ENCODE results near the gene HERC3.

Gene HERC3

DNA sequence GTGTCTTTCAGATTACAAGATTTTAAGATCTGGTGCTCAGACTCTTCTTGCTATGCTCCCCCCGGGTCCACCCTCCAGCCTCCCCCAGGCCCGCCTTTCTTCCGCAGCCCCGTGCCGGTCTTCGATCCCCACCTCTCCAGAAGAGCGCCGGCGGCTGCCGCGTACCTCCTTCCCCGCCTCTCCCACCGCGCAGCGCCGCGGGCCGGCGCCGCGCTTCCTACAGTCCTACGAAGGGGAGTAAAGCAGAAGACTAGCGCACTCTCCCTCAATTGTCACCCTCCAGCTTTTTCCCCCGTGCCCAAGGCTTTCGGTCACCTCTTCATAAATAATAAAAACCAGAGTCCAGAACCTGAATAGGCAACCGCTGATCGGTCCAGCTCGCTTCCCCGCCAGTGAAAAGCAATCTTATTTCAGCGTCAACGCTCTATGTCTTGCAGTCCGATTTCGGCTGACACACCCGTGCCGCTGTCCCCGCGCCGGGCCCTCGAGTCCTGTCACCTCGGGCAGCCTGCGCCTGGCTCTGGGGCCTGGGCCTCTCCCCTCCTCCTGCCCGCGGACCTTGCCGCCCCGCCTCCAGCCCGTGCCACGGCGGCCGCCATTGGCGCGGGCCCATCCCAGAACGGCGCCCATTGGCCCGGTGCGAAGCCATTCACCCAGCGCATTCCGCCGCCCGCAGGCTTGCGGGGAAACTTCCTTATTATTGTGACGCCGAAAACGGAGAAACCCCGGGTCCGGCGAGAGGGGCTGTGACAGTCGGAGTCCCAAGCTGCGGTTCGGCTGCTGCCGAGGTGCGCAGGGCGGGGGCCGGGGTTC lies at the start of gene HERC3:
HERC3 (plus strand) TSS at position 694 of the 813 bp plus-strand sequence. CDS start 13,344 bp downstream, outside the sequence.
- peak; percentile 92 for DNase-seq

- no peak for DNase-seq
Measured at GRCh38 chr4:88549815-88550214, 42.5 kb upstream of the HERC3 start.

- DNase-seq = no peak
Measured at GRCh38 chr4:88567591-88567990, 24.7 kb upstream of the HERC3 start.

DNA sequence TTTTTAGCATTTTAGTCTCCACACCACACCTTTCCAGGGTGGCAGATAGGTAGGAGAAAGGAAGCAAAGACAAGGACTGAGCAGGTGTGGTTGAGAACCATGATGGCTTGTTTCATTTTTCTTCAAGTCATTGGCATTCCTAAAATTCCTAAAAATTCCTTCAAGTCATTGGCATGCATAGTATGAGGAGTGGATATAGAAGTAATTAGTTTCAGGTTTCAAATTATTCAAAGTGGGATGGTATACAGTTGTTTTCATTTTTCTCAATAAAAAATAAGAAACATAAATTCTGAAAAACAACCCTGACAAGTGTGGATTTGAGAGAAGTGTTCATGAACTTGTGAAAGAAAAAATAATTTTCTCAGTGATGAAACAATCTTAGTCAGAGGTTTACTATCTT lies 22.3 kb upstream of the HERC3 start:
- DNase-seq = no peak

GRCh38 chr4:88573276-88573980 lies 18.9 kb upstream of the HERC3 start:
- no peak for DNase-seq

DNA sequence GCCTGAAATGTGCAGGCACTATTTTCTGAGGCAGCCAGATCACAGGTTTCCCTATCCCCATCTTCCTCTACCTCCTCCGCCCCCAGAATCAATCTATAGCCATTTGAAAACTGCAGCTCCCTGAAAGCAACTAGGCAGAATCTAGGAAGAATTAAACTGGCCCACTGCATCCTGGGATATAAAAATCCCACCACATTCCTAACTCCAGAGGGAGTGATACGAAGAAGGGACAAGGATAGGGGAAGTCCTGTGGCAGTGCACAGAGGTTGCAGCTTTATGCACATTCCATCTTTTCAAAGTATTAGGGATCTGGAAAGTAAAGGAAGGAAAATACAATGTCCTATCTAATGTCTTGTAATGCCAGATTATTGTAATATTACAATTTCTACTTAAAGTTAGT lies 18.3 kb upstream of the HERC3 start:
- no peak for DNase-seq

- no peak for DNase-seq
Measured at GRCh38 chr4:88575186-88575585, 17.1 kb upstream of the HERC3 start.

GRCh38 chr4:88582493-88582892 lies 9.8 kb upstream of the HERC3 start:
- DNase-seq = no peak

- DNase-seq = no peak
Measured at GRCh38 chr4:88583631-88584470, 8.4 kb upstream of the HERC3 start.

GRCh38 chr4:88584471-88584900 lies 7.8 kb upstream of the HERC3 start:
- no peak for DNase-seq

GRCh38 chr4:88585917-88586316 lies 6.4 kb upstream of the HERC3 start:
- DNase-seq = no peak

- no peak for DNase-seq
Measured at GRCh38 chr4:88587306-88587705, 5.0 kb upstream of the HERC3 start.

DNA sequence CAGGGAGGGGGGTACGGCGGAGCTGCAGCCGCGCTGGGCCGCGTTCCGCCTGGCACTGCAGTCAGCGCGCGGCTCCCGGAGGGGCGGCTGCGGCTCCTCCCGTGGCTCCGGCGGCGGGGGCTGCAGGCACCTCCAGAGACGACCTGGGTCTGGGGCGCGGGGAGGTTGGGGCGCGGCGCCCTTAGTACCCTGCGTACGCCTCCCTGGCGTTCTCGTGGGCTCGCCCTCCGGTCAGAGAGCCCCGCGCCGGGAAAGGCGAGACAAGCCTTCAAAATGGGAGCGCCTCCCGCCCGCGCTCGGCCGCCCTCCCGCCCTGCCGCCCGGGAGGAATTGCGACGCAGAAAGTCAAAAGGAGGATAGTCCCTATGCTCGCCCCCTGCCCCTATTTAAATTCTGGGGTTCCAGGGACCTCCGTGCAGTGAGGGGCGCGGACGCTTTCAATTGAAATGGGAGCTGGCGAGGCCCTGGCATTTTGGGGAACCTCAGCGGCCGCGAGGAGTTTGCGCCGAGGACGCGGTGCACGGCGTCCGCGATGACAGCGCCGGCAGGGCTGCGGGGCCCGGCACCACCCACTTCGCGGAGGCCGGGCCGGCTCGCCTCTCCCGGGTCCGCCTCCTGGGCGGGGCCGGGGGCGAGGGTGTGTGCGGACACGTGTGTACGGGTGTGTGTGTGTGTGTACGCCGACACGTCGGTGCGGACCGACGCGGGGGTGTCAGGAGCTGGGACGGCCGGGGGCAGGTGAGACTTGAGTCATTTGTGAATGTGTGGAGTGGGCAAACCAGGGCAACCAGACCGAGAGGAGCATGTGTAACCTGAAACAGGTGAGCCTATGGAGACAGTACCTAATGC lies 544 bp downstream of the HERC3 start:
- DNase-seq = peak; percentile 92

- no peak for DNase-seq
Measured at GRCh38 chr4:88597970-88598660, 5.8 kb downstream of the HERC3 start.

DNA sequence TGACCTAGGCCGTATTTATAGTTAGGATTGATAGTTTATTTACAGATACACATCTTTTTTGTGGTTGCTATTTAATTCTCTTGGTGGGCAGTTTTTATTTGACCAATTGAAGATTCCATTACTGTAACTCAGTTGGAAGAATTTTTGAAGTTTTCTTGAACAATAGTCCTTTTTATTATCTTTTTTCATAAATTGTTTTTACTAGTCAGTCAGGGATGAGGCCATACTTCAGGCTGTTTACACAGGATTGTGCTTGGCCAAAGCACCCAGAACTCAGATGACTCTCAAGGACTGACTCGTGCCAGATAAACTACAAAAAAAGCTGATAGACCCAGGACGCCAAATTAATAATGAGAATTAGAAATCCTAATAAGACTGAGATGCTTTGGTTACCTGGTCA lies 7.0 kb downstream of the HERC3 start:
- DNase-seq = no peak

GRCh38 chr4:88599714-88600113 lies 7.4 kb downstream of the HERC3 start:
- no peak for DNase-seq

DNA sequence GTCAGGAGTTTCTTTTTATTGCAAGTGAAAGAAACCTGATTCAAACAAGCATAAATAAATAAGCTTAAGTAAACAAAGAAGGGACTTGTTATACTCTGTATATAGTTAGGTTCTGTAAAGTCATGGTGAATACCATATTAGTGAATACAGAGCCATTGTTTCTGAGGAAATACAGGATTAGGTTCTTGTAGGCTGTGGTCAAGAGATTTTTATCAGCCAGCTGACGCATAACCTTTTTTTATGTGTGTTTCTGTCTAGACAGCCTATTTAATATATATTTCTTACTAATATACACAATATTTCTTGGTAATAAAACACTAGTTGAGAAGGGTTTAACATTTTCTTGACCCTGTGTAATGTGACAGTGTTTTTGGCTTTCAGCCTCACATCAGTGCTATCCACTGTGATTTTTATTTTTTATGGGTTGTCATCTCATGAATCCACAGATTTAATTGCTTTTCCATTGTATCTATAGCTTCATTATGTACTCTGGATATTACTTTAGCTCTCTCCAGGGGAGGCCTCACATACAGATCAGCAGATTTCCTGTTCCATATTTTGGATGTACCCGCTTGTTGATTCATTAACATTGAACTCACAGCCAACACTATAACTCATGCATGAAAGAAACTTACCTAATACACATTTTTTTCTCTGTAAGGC lies 8.0 kb downstream of the HERC3 start:
- DNase-seq = no peak

DNA sequence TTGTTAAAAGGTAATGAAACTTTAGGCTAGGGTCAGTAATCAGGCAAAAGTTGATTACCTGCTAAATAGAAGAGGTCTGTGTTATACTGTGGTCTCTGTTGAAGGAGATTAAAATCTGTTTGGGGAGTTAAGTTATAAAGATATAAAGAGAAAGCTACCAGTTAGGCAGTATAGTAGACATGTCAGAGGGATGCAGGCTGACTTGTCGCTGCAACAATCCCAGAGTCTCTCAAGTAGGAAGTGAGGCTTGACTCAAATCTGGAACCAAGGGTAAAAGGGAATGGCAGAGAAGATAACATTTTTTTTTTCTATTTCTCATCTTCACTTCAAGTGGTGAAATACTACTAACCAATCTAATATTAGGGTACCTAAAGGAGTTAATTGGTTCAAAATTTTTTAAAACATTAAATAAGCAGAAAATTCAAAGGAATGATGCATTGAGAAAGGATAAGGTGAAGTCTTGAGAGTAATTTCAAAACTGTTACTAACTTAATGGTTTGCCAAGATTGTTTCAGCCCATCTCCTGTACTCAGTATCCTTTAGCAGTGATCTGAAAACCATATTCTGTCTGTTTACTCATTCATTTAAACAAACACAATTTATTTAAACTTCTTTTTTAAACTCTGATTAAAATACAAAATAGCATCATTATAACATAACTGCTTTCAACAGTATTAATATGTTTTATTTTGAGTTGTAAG lies 12.8 kb downstream of the HERC3 start:
- DNase-seq = no peak

DNA sequence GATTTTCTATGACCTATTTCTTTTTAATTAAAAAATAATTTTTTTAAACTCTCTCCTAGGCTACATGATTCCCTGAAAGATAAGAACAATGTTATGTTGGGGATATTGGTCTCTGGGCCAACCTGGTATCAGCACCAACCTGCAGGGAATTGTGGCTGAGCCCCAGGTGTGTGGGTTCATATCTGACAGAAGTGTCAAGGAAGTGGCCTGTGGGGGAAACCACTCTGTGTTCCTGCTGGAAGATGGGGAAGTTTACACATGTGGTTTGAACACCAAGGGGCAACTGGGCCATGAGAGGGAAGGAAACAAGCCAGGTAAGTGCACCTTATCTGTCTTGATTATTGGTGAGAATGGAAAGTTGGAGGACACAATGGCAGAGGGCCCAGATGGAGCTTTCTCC lies 13.5 kb downstream of the HERC3 start:
- DNase-seq = no peak

DNA sequence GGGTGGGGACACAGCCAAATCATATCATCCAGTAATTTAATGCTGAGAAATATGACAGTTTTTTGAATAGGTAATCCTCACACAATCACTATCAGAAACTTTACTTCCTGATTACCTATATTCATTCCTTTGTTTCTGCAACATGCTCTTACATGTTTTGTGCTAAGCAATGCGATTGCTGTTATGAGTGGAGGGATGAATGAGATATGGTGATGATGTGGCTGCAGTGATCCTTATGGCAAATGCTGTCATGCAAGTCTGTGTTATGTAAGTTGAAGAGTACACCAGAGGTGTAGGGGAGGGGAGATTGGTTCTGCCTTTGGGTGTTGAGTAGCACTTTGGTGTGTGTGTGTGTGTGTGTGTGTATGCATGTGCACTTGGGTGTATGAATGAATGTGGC lies 14.6 kb downstream of the HERC3 start:
- DNase-seq = no peak

DNA sequence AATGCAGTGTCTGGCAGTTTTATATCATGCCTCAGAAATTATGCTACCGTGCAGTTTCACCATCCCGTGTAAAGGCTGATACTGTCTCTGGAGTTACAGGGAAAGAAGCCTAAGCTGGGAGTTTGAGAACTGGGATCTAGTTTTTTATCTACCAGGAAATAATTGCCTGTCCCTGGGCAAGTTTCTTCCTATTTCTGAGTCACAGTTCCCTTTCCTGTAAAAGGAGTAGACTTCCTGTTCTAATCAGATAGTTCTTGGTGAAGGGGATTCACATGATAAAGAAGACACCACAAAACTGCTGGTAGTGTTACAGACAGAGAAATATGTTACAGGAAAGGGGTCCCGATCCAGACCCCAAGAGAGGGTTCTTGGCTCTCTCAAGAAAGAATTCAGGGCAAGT lies 17.1 kb downstream of the HERC3 start:
- DNase-seq = no peak

Measured in stimulated activated CD4-positive, alpha-beta T cell treated with anti-CD3 and anti-CD28 coated beads, Interleukin-15, amount 100 ng/mL, for 24 hours (primary cell).